Fibroblast of pulmonary artery (primary cell): ENCODE measurements around the gene COL6A2.

ENCODE experiments used
- DNase-seq: peaks from one replicate; pipeline ENCODE4 v3.0.0-alpha.2; 2010; ENCODE audit warnings: low read depth
- H3K4me3 ChIP-seq: replicated peaks from 2 replicates; pipeline ENCODE4 v1.5.1; 2011; ENCODE audit warnings: low read depth, mild to moderate bottlenecking, control low read depth, low read length, moderate library complexity
- TF ChIP-seq, protein P1 (sequence below): IDR thresholded peaks from 2 replicates; pipeline ENCODE4 v1.5.1; 2011; ENCODE audit warnings: mild to moderate bottlenecking, control low read depth, low read length, inconsistent platforms; ENCODE audit errors: missing control alignments

The COL6A2 gene

DNA sequence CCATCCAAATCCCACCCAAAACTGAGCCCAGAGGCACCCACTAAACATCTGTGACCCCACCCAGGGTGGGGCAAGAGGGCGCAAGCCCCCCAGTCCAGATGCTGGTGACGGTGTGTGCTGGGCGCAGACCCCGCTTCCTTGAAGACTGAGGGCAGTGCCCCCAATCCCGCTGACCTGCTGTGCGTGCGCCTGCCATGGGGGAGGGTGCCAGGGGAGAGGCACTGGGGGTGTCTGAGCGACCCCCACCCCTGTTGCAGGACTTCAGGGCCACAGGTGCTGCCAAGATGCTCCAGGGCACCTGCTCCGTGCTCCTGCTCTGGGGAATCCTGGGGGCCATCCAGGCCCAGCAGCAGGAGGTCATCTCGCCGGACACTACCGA is 13.3 kb downstream of the COL6A2 start:
- TF ChIP-seq, protein P1, sequence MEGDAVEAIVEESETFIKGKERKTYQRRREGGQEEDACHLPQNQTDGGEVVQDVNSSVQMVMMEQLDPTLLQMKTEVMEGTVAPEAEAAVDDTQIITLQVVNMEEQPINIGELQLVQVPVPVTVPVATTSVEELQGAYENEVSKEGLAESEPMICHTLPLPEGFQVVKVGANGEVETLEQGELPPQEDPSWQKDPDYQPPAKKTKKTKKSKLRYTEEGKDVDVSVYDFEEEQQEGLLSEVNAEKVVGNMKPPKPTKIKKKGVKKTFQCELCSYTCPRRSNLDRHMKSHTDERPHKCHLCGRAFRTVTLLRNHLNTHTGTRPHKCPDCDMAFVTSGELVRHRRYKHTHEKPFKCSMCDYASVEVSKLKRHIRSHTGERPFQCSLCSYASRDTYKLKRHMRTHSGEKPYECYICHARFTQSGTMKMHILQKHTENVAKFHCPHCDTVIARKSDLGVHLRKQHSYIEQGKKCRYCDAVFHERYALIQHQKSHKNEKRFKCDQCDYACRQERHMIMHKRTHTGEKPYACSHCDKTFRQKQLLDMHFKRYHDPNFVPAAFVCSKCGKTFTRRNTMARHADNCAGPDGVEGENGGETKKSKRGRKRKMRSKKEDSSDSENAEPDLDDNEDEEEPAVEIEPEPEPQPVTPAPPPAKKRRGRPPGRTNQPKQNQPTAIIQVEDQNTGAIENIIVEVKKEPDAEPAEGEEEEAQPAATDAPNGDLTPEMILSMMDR = no peak

GRCh38 chr21:46111857-46112724 is 14.2 kb downstream of the COL6A2 start:
- no peak for DNase-seq
- no peak overlapping the region for H3K4me3 ChIP-seq
- TF ChIP-seq, protein P1 = no peak

More for the DNA sequence above, 13.3 kb downstream of the COL6A2 start:
- DNase-seq = no peak
- H3K4me3 ChIP-seq = no peak overlapping the region

GRCh38 chr21:46112725-46113215 is 14.9 kb downstream of the COL6A2 start:
- DNase-seq = no peak
- TF ChIP-seq, protein P1 = no peak
- H3K4me3 ChIP-seq = no peak overlapping the region

DNA sequence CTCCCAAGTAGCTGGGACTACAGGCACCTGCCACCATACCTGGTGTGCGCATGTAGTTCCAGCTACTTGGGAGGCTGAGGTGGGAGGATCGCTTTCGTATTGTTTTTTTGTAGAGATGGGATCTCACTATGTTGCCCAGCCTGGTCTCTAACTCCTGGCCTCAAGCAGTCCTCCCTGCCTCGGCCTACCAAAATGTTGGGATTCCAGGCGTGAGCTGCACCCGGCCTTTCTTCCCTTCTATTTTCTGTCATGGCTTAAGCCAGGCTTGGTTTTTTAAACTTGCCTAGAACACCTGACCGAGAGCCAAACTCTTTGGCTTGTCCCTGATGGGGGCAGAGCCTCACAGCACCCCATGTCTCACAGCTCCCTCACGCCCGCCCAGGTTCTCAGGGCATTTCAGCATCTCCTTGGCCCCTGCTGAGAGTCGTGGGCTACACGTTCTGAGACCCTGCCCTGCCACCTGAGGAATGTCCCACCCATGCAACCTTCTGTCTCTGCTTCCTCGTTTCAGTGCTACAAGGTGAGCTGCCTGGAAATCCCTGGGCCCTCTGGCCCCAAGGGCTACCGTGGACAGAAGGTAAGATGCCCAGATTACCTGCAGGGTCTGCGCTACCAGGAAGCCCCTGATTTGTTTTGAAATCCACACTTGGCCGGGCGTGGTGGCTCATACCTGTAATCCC is 15.7 kb downstream of the COL6A2 start:
- no peak for DNase-seq
- H3K4me3 ChIP-seq = no peak overlapping the region
- TF ChIP-seq, protein P1 = no peak

DNA sequence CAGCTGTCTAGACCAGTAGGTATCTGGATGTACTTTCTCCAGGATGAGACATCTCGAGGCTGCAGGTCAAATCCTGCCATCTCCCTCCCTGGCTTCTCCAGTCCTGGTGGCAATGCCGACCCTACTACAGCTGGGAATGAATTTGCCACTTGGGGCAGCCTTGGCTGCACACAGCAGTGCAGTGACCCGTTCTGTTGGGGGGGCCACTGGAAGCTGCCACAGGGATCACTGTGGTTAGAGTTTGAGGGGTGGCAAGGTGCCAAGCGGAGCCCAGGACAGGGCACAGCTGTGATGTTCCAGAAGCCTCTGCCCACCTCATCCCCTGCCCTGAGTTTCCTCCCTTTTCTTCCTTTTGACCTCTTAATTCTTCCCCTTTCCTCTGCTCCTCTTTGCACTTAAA is 17.1 kb downstream of the COL6A2 start:
- no peak overlapping the region for H3K4me3 ChIP-seq
- no peak for DNase-seq
- TF ChIP-seq, protein P1 = no peak

DNA sequence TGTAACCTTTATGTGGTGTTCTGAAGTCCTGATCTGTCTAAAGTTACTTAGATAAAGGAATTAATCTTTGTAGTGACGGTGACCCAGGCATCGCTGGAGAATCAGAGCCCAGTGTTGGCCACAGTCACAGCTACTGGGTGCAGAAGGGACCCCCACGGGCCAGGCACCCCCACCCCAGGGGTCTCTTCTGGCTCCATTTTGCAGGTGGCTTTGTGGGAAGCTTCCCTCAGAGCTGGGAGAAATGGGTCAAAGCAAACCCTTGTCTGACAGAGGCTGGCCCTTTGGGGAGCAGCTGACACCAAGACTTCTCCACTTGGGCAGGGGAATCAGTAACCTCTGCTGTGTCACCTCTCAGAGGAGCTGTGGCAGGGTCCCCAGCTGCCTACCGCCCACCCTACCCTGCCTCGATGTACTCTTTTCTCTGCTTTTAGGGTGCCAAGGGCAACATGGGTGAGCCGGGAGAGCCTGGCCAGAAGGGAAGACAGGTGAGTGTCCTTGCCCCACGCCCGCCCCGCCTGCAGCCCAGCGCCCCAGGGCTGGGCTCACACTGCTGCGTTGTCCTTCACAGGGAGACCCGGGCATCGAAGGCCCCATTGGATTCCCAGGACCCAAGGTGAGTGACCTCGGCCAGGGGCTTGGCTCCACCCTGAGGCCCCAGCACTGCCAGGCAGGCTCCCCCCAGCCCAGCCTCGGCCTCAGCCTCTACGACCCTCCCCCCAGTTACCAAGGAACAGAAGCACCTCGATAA is 17.7 kb downstream of the COL6A2 start:
- DNase-seq = no peak
- TF ChIP-seq, protein P1 = no peak
- H3K4me3 ChIP-seq = no peak overlapping the region
